ENCODE results near the gene ADARB2.

Gene ADARB2

GRCh38 chr10:1736144-1736971 is 967 bp downstream of the ADARB2 start:
- H3K36me3 ChIP-seq (ENCODE audit: insufficient read depth, low read length), result no peaks in the 10 kb centered on the region
- no peak overlapping the region for H2AFZ ChIP-seq (ENCODE audit: low read length, unreplicated experiment)
- H3K4me1 ChIP-seq (ENCODE audit: control insufficient read depth, insufficient read depth, low read length, unreplicated experiment), result no peaks in the 10 kb centered on the region
- H3K79me2 ChIP-seq (ENCODE audit: control insufficient read depth, insufficient read depth, low read length, unreplicated experiment), result no peaks in the 10 kb centered on the region
- H3K4me3 ChIP-seq (ENCODE audit: low read depth, low read length), result no peak overlapping the region
- peaks cover 34% of the 10 kb centered on the region for H3K27me3 ChIP-seq (ENCODE audit: insufficient read depth, low read length)
- no peak overlapping the region for H3K27ac ChIP-seq (ENCODE audit: low read depth, low read length)

GRCh38 chr10:1735562-1735961 is 1.8 kb downstream of the ADARB2 start:
- Histone ChIP-seq H3K79me2 (ENCODE audit: control insufficient read depth, insufficient read depth, low read length, unreplicated experiment) (no peaks in the 10 kb centered on the region), H3K4me3 (ENCODE audit: low read depth, low read length) (no peak overlapping the region), H3K27ac (ENCODE audit: low read depth, low read length) (no peak overlapping the region), H3K4me1 (ENCODE audit: control insufficient read depth, insufficient read depth, low read length, unreplicated experiment) (no peaks in the 10 kb centered on the region), H3K27me3 (ENCODE audit: insufficient read depth, low read length) (peaks cover 34% of the 10 kb centered on the region), H2AFZ (ENCODE audit: low read length, unreplicated experiment) (no peak overlapping the region), H3K36me3 (ENCODE audit: insufficient read depth, low read length) (no peaks in the 10 kb centered on the region)

GRCh38 chr10:1734288-1734687 is 3.0 kb downstream of the ADARB2 start:
- no peak overlapping the region for H3K27ac ChIP-seq (ENCODE audit: low read depth, low read length)
- H2AFZ ChIP-seq (ENCODE audit: low read length, unreplicated experiment), result no peak overlapping the region
- H3K4me3 ChIP-seq (ENCODE audit: low read depth, low read length), result no peak overlapping the region
- H3K79me2 ChIP-seq (ENCODE audit: control insufficient read depth, insufficient read depth, low read length, unreplicated experiment), result no peaks in the 10 kb centered on the region
- no peaks in the 10 kb centered on the region for H3K36me3 ChIP-seq (ENCODE audit: insufficient read depth, low read length)
- H3K4me1 ChIP-seq (ENCODE audit: control insufficient read depth, insufficient read depth, low read length, unreplicated experiment), result no peaks in the 10 kb centered on the region
- H3K27me3 ChIP-seq (ENCODE audit: insufficient read depth, low read length), result peaks cover 34% of the 10 kb centered on the region

GRCh38 chr10:1733720-1734119 is 3.6 kb downstream of the ADARB2 start:
- Histone ChIP-seq H3K27me3 (ENCODE audit: insufficient read depth, low read length) (peaks cover 32% of the 10 kb centered on the region), H3K36me3 (ENCODE audit: insufficient read depth, low read length) (no peaks in the 10 kb centered on the region), H3K27ac (ENCODE audit: low read depth, low read length) (no peak overlapping the region), H3K4me3 (ENCODE audit: low read depth, low read length) (no peak overlapping the region), H2AFZ (ENCODE audit: low read length, unreplicated experiment) (no peak overlapping the region), H3K79me2 (ENCODE audit: control insufficient read depth, insufficient read depth, low read length, unreplicated experiment) (no peaks in the 10 kb centered on the region), H3K4me1 (ENCODE audit: control insufficient read depth, insufficient read depth, low read length, unreplicated experiment) (no peaks in the 10 kb centered on the region)

GRCh38 chr10:1732564-1732996 is 4.7 kb downstream of the ADARB2 start:
- H2AFZ ChIP-seq (ENCODE audit: low read length, unreplicated experiment), result no peak overlapping the region
- no peak overlapping the region for H3K27ac ChIP-seq (ENCODE audit: low read depth, low read length)
- H3K4me1 ChIP-seq (ENCODE audit: control insufficient read depth, insufficient read depth, low read length, unreplicated experiment), result no peaks in the 10 kb centered on the region
- H3K27me3 ChIP-seq (ENCODE audit: insufficient read depth, low read length), result peaks cover 21% of the 10 kb centered on the region
- no peak overlapping the region for H3K4me3 ChIP-seq (ENCODE audit: low read depth, low read length)
- H3K36me3 ChIP-seq (ENCODE audit: insufficient read depth, low read length), result no peaks in the 10 kb centered on the region
- H3K79me2 ChIP-seq (ENCODE audit: control insufficient read depth, insufficient read depth, low read length, unreplicated experiment), result no peaks in the 10 kb centered on the region

GRCh38 chr10:1731592-1731991 is 5.7 kb downstream of the ADARB2 start:
- Histone ChIP-seq H3K27ac (ENCODE audit: low read depth, low read length) (no peak overlapping the region), H3K79me2 (ENCODE audit: control insufficient read depth, insufficient read depth, low read length, unreplicated experiment) (no peaks in the 10 kb centered on the region), H2AFZ (ENCODE audit: low read length, unreplicated experiment) (no peak overlapping the region), H3K4me3 (ENCODE audit: low read depth, low read length) (no peak overlapping the region), H3K27me3 (ENCODE audit: insufficient read depth, low read length) (peaks cover 12% of the 10 kb centered on the region), H3K36me3 (ENCODE audit: insufficient read depth, low read length) (no peaks in the 10 kb centered on the region), H3K4me1 (ENCODE audit: control insufficient read depth, insufficient read depth, low read length, unreplicated experiment) (no peaks in the 10 kb centered on the region)

- no peaks in the 10 kb centered on the region for H3K79me2 ChIP-seq (ENCODE audit: control insufficient read depth, insufficient read depth, low read length, unreplicated experiment)
- no peaks in the 10 kb centered on the region for H3K36me3 ChIP-seq (ENCODE audit: insufficient read depth, low read length)
- H3K27ac ChIP-seq (ENCODE audit: low read depth, low read length), result no peak overlapping the region
- no peaks in the 10 kb centered on the region for H3K4me1 ChIP-seq (ENCODE audit: control insufficient read depth, insufficient read depth, low read length, unreplicated experiment)
- no peak overlapping the region for H3K4me3 ChIP-seq (ENCODE audit: low read depth, low read length)
- no peaks in the 10 kb centered on the region for H3K27me3 ChIP-seq (ENCODE audit: insufficient read depth, low read length)
- no peak overlapping the region for H2AFZ ChIP-seq (ENCODE audit: low read length, unreplicated experiment)
Observed at GRCh38 chr10:1729751-1730150, 7.6 kb downstream of the ADARB2 start.

GRCh38 chr10:1726861-1727260 is 10.5 kb downstream of the ADARB2 start:
- Histone ChIP-seq H3K4me1 (ENCODE audit: control insufficient read depth, insufficient read depth, low read length, unreplicated experiment) (no peaks in the 10 kb centered on the region), H2AFZ (ENCODE audit: low read length, unreplicated experiment) (no peak overlapping the region), H3K36me3 (ENCODE audit: insufficient read depth, low read length) (no peaks in the 10 kb centered on the region), H3K4me3 (ENCODE audit: low read depth, low read length) (no peak overlapping the region), H3K27me3 (ENCODE audit: insufficient read depth, low read length) (no peaks in the 10 kb centered on the region), H3K79me2 (ENCODE audit: control insufficient read depth, insufficient read depth, low read length, unreplicated experiment) (no peaks in the 10 kb centered on the region), H3K27ac (ENCODE audit: low read depth, low read length) (no peak overlapping the region)

GRCh38 chr10:1724921-1725488 is 12.3 kb downstream of the ADARB2 start:
- Histone ChIP-seq H2AFZ (ENCODE audit: low read length, unreplicated experiment) (no peak overlapping the region), H3K27ac (ENCODE audit: low read depth, low read length) (no peak overlapping the region), H3K27me3 (ENCODE audit: insufficient read depth, low read length) (no peaks in the 10 kb centered on the region), H3K4me3 (ENCODE audit: low read depth, low read length) (no peak overlapping the region), H3K36me3 (ENCODE audit: insufficient read depth, low read length) (no peaks in the 10 kb centered on the region), H3K4me1 (ENCODE audit: control insufficient read depth, insufficient read depth, low read length, unreplicated experiment) (no peaks in the 10 kb centered on the region), H3K79me2 (ENCODE audit: control insufficient read depth, insufficient read depth, low read length, unreplicated experiment) (no peaks in the 10 kb centered on the region)

GRCh38 chr10:1716839-1717238 is 20.5 kb downstream of the ADARB2 start:
- Histone ChIP-seq H3K36me3 (ENCODE audit: insufficient read depth, low read length) (no peaks in the 10 kb centered on the region), H3K27ac (ENCODE audit: low read depth, low read length) (no peak overlapping the region), H3K4me1 (ENCODE audit: control insufficient read depth, insufficient read depth, low read length, unreplicated experiment) (no peaks in the 10 kb centered on the region), H3K4me3 (ENCODE audit: low read depth, low read length) (no peak overlapping the region), H2AFZ (ENCODE audit: low read length, unreplicated experiment) (no peak overlapping the region), H3K27me3 (ENCODE audit: insufficient read depth, low read length) (no peaks in the 10 kb centered on the region), H3K79me2 (ENCODE audit: control insufficient read depth, insufficient read depth, low read length, unreplicated experiment) (no peaks in the 10 kb centered on the region)

GRCh38 chr10:1715821-1716220 is 21.5 kb downstream of the ADARB2 start:
- no peak overlapping the region for H3K27ac ChIP-seq (ENCODE audit: low read depth, low read length)
- H3K4me1 ChIP-seq (ENCODE audit: control insufficient read depth, insufficient read depth, low read length, unreplicated experiment), result no peaks in the 10 kb centered on the region
- no peak overlapping the region for H2AFZ ChIP-seq (ENCODE audit: low read length, unreplicated experiment)
- H3K36me3 ChIP-seq (ENCODE audit: insufficient read depth, low read length), result no peaks in the 10 kb centered on the region
- H3K4me3 ChIP-seq (ENCODE audit: low read depth, low read length), result no peak overlapping the region
- H3K79me2 ChIP-seq (ENCODE audit: control insufficient read depth, insufficient read depth, low read length, unreplicated experiment), result no peaks in the 10 kb centered on the region
- no peaks in the 10 kb centered on the region for H3K27me3 ChIP-seq (ENCODE audit: insufficient read depth, low read length)
